Stimulated activated CD4-positive, alpha-beta T cell treated with anti-CD3 and anti-CD28 coated beads, TNF-alpha, amount 100 ng/mL, for 24 hours (primary cell): Measurements from ENCODE around the gene ADGRD1.
A peak's percentile ranks its signal among the peaks of the same experiment; 100 is the strongest.
"Not testable (repeated sequence)": the region's sequence is repeated elsewhere in the genome, so short reads cannot be mapped to it uniquely, and the experiment has no call there.

Source experiments
- DNase-seq, 3 experiments: peaks; one replicate each; pipeline ENCODE4 v3.0.0-alpha.2; 2020; ENCODE audit warnings: low read depth in 3 of 3

The ADGRD1 gene

DNA sequence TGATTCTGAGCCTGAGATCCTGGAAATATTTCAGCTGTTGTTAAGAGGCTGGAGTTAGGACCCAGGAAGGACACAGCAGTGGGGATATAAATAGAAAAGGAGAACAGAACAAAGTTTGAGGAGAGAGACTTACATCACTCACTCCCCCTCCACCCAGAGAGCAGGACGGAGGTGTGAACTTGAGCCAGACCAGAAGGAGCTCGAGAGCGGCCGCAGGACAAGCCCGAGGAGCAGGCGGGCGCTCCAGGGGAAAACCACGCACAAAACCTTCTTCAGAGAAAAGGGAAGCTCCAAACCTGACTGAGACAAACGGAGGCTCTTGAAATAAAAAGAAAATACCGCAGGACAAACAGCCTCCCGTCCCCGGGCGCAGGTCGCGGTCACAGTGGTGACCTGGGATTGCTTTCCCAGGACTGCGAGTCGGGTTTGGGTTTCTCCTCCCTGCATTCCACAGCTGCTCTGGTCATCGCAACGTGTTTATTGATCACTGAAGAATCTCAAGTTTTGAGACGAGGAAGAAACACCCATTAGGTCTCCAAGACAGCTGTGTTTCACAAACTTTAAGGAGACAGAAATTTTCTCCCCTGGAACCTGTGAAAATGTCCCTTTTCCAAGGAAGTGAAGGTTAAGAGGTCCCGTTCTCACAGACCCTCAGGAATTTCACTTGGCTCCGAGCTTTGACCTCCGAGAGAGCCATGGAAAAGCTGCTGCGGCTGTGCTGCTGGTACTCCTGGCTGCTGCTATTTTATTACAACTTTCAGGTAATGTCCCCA, at the start of gene ADGRD1:
Gene ADGRD1, plus strand, starts transcription at position 137 of the 773 bp plus-strand sequence. Its CDS starts 559 bp downstream, at position 696.
- no peak for DNase-seq

- DNase-seq = no peak
Measured at GRCh38 chr12:130904064-130904463, 49.6 kb upstream of the ADGRD1 start.

DNA sequence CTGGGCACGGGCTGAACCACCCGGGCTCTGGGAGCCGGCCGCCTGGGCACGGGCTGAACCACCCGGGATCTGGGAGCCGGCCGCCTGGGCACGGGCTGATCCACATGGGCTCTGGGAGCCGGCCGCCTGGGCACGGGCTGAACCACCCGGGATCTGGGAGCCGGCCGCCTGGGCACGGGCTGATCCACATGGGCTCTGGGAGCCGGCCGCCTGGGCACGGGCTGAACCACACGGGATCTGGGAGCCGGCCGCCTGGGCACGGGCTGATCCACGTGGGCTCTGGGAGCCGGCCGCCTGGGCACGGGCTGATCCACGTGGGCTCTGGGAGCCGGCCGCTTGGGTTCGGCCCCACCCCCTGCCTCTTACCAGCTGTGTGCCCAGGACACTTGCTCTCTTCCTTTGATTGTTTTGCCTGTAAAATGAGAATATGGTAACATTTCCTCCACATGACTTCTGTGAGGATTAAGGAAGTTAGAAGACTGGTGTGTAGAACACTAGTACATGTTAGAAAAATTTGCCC, 48.7 kb upstream of the ADGRD1 start:
- DNase-seq = not testable (repeated sequence)

DNA sequence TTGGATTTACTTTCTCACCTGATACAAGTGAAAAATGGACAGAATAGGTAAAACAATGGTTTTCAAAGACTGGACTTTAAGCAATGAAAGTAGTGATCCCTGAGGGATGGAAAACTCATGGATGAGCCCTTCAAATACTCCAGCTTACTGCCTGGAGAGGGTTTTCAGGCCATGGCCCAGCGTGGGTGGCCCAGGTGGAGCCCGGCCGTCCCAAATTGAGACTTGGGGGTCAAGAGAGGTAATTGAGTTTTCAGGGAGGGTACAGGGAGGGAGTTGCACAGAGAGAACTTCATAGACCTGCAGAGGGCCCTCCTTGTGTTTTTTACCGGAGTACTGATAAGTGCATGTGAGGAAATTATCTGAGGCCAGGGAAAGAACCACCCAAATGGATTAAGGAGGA, 44.6 kb upstream of the ADGRD1 start:
- no peak for DNase-seq

DNA sequence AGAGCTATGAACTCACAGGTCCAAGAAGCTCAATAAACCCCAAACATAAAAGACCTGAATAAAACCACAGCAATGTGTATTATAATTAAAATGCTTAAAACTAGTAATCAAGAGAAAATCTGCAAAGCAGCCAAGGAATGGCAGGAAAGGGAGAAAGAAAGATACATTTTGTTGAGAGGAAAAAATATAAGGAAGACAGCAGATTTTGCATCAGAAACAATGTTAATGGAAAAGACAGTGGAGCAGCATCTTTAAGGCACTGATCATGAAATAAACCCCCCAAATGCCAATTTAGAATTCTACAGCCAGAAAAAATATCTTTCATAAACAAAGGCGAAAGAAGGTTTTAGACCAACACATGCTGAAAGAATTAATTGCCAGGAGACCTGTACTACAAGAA, 42.5 kb upstream of the ADGRD1 start:
- no peak for DNase-seq

DNA sequence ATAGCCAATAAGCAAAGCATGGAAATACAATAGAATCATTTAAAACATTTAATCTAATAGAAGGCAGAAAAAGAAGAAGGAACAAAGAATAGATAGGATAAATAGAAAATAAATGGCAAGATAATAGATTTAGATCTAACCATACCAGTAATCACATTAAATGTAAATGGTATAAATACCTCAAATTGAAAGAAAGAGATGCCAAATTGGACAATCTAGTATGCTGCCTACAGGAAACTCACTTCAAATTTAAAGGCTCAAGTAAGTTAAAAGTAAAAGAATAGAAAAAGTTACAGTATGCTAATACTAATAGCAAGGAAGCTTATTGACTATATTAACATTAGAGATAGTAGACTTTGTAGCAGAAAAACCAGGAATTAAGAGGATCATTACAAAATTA, 41.8 kb upstream of the ADGRD1 start:
- DNase-seq = no peak

DNA sequence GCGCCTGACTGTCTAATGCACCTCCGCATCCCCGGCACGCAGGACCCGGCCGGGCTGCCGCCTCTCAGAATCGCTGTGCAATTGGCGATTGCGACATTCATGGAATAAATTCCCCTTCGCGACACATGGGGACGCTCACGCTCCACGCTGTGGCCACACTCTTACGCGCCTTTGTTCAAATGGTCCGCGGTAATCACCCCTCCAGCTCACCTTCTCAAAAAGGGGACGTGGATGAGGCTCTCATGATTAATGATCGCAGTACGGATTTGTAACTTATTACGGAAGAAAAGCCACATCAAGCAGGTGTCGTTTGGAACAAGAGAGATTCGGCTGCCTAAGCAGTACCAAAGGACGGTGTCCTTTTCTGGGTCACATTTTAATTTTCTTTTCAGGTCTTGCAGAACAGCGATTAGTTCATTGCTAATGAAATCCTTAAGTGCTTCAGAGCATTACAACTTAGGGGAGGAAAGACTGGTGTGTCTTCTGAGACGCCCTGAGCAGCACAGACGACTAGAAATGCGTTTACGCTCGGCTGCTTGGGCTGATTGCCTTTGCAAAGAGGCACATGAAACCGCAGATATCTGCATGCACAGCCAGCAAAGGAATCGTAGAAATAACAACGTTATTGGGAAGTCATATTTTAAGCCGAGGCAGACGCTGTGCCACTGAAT, 37.3 kb upstream of the ADGRD1 start:
- peak in 1 of 3 experiments; percentile 11 for DNase-seq

- DNase-seq = no peak
Measured at GRCh38 chr12:130917607-130918006, 36.1 kb upstream of the ADGRD1 start.

GRCh38 chr12:130919086-130919485, 34.6 kb upstream of the ADGRD1 start:
- no peak for DNase-seq

DNA sequence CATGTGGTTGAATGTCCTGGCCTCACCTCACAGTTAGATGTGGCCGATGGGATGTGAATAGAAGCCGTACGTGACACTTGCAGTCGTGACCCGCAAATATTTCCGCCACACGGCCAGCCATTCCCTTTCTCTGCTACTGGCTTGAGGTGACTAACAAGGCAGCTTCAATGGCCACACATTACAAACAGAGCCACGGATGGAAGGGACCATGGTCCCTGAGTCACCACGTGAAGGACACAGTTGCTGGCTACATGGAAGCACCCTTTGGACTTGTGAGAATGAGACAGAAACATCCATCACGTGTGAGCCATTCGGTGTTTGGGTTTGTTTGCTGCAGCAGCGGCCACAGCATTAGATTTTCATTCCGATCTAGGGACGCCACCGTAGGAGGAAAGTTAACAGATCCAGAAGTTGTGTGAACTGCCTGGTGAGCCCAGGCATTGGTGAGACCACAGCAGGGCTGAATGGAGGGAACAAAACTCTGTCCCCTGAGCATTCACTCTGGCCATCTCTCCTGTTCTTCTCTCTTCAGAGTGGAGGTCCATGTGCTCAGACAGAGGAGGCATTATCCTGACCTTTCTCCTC, 33.5 kb upstream of the ADGRD1 start:
- DNase-seq = no peak

- DNase-seq = no peak
Measured at GRCh38 chr12:130920723-130921381, 32.9 kb upstream of the ADGRD1 start.

DNA sequence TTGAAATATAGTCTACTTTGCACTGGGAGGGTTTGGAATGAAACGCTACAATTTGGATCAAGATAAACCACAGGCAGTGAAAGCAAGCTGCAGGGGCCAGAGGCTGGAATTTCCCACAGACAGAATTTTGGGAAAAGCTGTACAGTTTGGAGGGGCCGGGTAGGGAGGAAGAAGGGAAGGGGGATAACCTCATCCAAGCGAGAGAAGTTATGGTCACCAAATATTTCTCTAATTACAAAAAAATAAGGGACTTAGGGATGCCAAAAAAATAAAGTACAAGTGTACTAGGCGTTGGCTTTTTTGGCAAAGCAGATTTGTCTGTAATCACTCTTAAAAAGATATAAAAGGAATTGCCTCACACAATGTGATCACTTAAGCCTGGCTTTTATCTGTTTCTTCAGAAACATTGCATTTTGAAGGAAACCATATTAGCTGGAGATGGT, 31.2 kb upstream of the ADGRD1 start:
- no peak for DNase-seq

DNA sequence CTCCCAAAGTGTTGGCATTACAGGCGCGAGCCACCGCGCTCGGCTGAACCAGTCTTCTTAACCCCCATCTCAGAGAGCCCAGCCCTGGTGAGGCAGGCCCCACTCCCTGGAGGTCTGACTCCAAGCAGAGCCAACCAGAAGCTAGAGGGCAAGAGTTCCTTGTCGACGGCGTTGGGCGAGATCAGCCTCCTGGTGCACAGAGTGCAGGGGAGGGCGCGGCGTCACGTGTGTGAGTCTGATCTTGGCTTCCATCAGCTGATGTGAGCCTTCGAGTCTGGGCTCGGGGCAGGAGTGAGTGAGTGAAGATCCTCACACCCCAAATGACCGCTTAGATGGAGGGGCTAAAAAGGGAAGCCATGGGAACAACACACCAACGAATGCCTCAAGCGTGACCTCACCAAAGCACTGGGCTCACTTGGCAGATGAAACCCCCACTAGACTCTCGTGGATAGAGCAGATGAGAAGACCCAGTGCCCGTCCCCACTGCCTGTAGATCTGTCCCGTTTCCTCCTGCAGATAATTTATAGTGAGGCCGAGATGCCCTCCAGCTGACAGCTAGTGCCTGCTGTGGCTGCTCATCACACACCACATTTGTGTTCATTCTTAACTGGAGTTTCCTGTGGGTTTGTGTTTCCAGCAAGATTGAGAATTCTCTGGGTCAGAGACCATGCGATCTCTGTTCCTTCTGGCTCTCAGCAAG, 28.6 kb upstream of the ADGRD1 start:
- no peak for DNase-seq

GRCh38 chr12:130925666-130926015, 28.1 kb upstream of the ADGRD1 start:
- DNase-seq = no peak

- DNase-seq = no peak
Measured at GRCh38 chr12:130929363-130929762, 24.3 kb upstream of the ADGRD1 start.

GRCh38 chr12:130932061-130932930, 21.4 kb upstream of the ADGRD1 start:
- no peak for DNase-seq

DNA sequence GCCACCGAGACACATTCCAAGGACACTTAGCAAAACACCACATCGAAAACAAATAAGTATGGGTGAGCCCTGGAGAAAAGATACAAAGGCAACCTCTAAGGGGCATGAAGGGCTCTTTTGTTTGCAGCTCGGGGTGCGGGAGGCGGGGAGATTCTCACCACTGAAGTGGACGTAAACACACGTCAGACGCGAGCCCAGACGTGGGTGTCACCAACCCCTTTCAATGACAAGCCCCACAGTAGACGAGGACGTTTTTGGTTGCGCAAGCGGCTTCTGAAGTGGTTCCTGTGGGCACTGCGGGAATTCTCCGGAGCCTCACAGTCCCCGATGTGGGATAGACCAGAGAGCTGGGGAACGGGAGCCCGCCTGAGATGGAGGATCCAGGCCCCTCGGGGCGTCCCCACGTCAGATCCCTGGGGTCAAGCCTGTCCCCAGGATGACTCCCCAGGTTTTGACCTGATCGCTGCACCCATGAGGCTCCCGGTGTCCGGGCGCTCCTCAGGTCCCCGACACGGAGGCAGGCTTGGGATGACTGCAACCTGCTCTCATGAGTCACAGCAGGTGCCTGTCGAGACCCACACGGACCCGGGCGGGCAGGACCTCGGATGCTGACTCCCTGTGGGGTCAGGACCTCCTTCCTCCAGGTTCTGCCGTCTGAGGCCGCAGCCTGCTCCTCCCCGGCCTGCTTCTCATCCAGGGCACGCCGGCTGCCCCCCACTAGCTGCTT, 20.3 kb upstream of the ADGRD1 start:
- DNase-seq = no peak

- DNase-seq = no peak
Measured at GRCh38 chr12:130934753-130935152, 19.0 kb upstream of the ADGRD1 start.

GRCh38 chr12:130936561-130936960, 17.1 kb upstream of the ADGRD1 start:
- no peak for DNase-seq

DNA sequence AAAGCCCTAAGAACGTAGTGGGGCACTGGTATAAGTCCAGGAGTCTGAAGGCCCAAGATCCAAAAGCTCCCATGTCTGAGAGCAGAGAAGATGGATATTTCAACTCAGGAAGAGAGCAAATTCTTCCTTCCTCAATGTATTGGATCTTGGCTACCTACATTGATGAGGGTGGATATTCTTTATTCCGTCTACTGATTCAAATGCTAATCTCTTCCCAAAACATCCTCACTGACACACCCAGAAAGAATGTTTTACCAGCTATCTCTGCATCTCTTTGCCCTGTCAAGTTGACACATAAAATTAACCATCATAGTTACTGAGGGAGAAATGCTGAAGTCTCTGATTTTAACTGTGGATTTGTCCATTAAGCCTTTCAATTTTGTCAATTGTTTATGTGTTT, 16.6 kb upstream of the ADGRD1 start:
- DNase-seq = no peak
